OCI-LY7 (cell line): Measurements from ENCODE around the gene DDHD1. TPM values are rescaled to one million over a fixed set of nuclear protein-coding genes. Genes with fewer than 3 reads are reported as not detected.

Source experiments
- BruUV-seq: library from RNA; stranded (reverse); fragments of 400-500 nt; replicated peaks from 2 replicates; lab custom pipeline; 2021; lab: Mats Ljungman, UMichigan
- CTCF ChIA-PET: fragments of 300-600 bp; sonication (Branson Sonifier 250); formaldehyde crosslinking; loops from one replicate; lab custom pipeline; 2022; ENCODE audit warnings: antibody characterized with exemption; ENCODE audit not compliant: unreplicated experiment; lab: Charles Lee
- POLR2A ChIA-PET: fragments of 300-600 bp; sonication (Branson Sonifier 250); formaldehyde crosslinking; loops from one replicate; lab custom pipeline; 2022; ENCODE audit warnings: antibody characterized with exemption; lab: Charles Lee
- DNase-seq: peaks from one replicate; pipeline ENCODE4 v3.0.0-alpha.2; 2015; ENCODE audit warnings: low spot score
- H2AFZ ChIP-seq: fragments of 200-600 bp; sonication (generic), shearing (Covaris generic); 2 replicates; pipeline ENCODE4 v1.6.1; 2014; ENCODE audit warnings: mild to moderate bottlenecking, antibody characterized with exemption, low read length, moderate library complexity
- H3K27ac ChIP-seq: fragments of 200-600 bp; sonication (generic); 2 replicates; pipeline ENCODE4 v1.5.1; 2014; ENCODE audit warnings: mixed run types, low read depth, mild to moderate bottlenecking, moderate library complexity, low read length, inconsistent platforms; ENCODE audit not compliant: poor library complexity, severe bottlenecking
- H3K36me3 ChIP-seq: fragments of 200-600 bp; sonication (generic); 2 replicates; pipeline ENCODE4 v1.6.1; 2014; ENCODE audit warnings: mild to moderate bottlenecking, antibody characterized with exemption, low read length, moderate library complexity, mixed read lengths; ENCODE audit not compliant: insufficient read depth
- H3K4me1 ChIP-seq: fragments of 200-600 bp; sonication (generic); 2 replicates; pipeline ENCODE4 v1.5.1; 2014; ENCODE audit warnings: mild to moderate bottlenecking, low read length; ENCODE audit not compliant: insufficient read depth, poor library complexity, severe bottlenecking
- H3K4me2 ChIP-seq: fragments of 200-600 bp; sonication (generic); 2 replicates; pipeline ENCODE4 v1.6.1; 2014; ENCODE audit warnings: mild to moderate bottlenecking, low read length
- H3K4me3 ChIP-seq: fragments of 200-600 bp; sonication (generic); 2 replicates; pipeline ENCODE4 v1.5.1; 2014; ENCODE audit warnings: mild to moderate bottlenecking, low read depth, low read length; ENCODE audit not compliant: poor library complexity, severe bottlenecking
- H3K79me2 ChIP-seq: fragments of 200-600 bp; sonication (generic); 2 replicates; pipeline ENCODE4 v1.6.1; 2016; ENCODE audit warnings: low read depth, mild to moderate bottlenecking, low read length, moderate library complexity, mixed read lengths; ENCODE audit not compliant: insufficient read depth
- H3K9me2 ChIP-seq: fragments of 200-600 bp; sonication (generic); 2 replicates; pipeline ENCODE4 v1.6.1; 2016; ENCODE audit warnings: mild to moderate bottlenecking, low read length, mixed read lengths; ENCODE audit not compliant: insufficient read depth
- H3K9me3 ChIP-seq: fragments of 200-600 bp; sonication (generic); 2 replicates; pipeline ENCODE4 v1.6.1; 2014; ENCODE audit warnings: mild to moderate bottlenecking, mixed run types, low read length, mixed read lengths
- H4K20me1 ChIP-seq: fragments of 200-600 bp; sonication (generic); 2 replicates; pipeline ENCODE4 v1.6.1; 2014; ENCODE audit warnings: mild to moderate bottlenecking, antibody characterized with exemption, low read length, moderate library complexity, mixed read lengths; ENCODE audit not compliant: insufficient read depth
- EZH2phosphoT487 ChIP-seq: fragments of 200-600 bp; sonication (generic); IDR thresholded peaks from 2 replicates; pipeline ENCODE4 v1.6.1; 2018; ENCODE audit warnings: low read depth, borderline replicate concordance, mild to moderate bottlenecking, mixed run types, antibody characterized with exemption, low read length, moderate library complexity, mixed read lengths
- intact Hi-C: fragments of 100-400 bp; cut with micrococcal nuclease; formaldehyde crosslinking; loops from one replicate; pipeline ENCODE4 v1.10.0; 2022; ENCODE audit not compliant: unreplicated experiment
- small RNA-seq: library from RNA; depleted of rRNA; stranded (forward); fragments of <200 nt; gene quantifications from one replicate; pipeline ENCODE3, GENCODE V24; 2014
- total RNA-seq, 2 experiments: library from RNA; depleted of rRNA in 1 of 2; stranded (reverse); fragments of >200 nt in 1 of 2; shearing (Covaris generic) in 1 of 2; gene quantifications; 2 replicates each; pipeline ENCODE4 v1.2.3, GENCODE V29; 2014 to 2022
- TF ChIP-seq, protein P1 (sequence below): fragments of 200-600 bp; sonication (generic); conservative IDR thresholded peaks from 2 replicates; pipeline ENCODE4 v1.5.1; 2014; ENCODE audit warnings: mild to moderate bottlenecking, antibody characterized with exemption, low read length, moderate library complexity, mixed read lengths

Gene DDHD1
- total RNA-seq, 2 experiments from 2014 or later: 28.7 to 45.2 TPM

DNA sequence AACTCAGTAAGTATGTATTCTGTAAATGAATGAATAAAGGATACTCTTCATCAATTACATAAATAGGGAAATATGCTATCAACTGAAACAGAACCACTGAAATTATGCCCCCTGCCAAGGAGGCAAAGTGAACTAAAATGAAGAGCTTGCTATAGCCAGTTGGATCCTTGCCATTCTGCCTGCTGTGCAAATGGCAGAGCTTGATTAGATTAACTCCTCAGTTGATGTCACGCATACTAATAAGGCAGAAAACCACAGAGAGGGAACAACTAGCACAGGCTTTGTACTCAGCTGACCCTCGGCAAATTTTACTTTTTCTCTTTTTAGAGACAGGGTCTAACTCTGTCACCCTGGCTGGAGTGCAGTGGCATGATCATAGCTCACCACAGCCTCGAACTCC, 165.6 kb downstream of the DDHD1 start:
- Histone ChIP-seq H3K27ac (no peak overlapping the region), H3K9me3 (no peaks in the 10 kb centered on the region), H3K4me2 (no peak overlapping the region), H4K20me1 (no peaks in the 10 kb centered on the region), H2AFZ (no peak overlapping the region), H3K9me2 (no peaks in the 10 kb centered on the region), H3K36me3 (no peaks in the 10 kb centered on the region), H3K79me2 (no peaks in the 10 kb centered on the region), H3K4me3 (no peak overlapping the region), H3K4me1 (no peaks in the 10 kb centered on the region)
- intact Hi-C loops: no loop called here
- no peak for DNase-seq
- TF ChIP-seq, protein P1, sequence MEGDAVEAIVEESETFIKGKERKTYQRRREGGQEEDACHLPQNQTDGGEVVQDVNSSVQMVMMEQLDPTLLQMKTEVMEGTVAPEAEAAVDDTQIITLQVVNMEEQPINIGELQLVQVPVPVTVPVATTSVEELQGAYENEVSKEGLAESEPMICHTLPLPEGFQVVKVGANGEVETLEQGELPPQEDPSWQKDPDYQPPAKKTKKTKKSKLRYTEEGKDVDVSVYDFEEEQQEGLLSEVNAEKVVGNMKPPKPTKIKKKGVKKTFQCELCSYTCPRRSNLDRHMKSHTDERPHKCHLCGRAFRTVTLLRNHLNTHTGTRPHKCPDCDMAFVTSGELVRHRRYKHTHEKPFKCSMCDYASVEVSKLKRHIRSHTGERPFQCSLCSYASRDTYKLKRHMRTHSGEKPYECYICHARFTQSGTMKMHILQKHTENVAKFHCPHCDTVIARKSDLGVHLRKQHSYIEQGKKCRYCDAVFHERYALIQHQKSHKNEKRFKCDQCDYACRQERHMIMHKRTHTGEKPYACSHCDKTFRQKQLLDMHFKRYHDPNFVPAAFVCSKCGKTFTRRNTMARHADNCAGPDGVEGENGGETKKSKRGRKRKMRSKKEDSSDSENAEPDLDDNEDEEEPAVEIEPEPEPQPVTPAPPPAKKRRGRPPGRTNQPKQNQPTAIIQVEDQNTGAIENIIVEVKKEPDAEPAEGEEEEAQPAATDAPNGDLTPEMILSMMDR: no peak
- TF ChIP-seq EZH2phosphoT487: no peak
- ChIA-PET POLR2A (interaction anchor here (1.0 kb wide), 1 partner anchor 9 kb away, joined by 5 read pairs; no protein-coding TSS in a partner anchor), CTCF (no interaction called here)
- no TSS peak for BruUV-seq

DNA sequence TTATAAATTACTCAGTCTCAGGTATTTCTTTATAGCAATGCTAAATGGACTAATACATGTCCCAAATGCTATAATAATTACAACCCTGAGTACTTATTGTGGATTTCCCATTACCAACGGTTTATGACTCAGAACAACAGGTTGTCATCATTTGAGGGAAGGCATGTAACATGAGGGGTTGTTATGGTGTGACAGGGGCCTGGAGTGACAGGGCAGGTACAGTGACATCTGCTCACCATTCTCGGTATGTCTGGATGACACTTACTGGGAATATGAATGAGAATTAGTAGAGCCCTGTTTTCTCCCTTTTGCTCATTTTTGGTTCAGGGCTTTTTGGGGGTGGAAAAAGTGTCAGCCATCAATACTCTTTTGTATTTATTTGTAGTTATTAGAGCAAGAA, 166.1 kb downstream of the DDHD1 start:
- Histone ChIP-seq H3K4me3 (no peak overlapping the region), H2AFZ (no peak overlapping the region), H3K9me3 (no peaks in the 10 kb centered on the region), H4K20me1 (no peaks in the 10 kb centered on the region), H3K9me2 (no peaks in the 10 kb centered on the region), H3K36me3 (no peaks in the 10 kb centered on the region), H3K4me2 (no peak overlapping the region), H3K79me2 (no peaks in the 10 kb centered on the region), H3K27ac (no peak overlapping the region), H3K4me1 (no peaks in the 10 kb centered on the region)
- no peak for DNase-seq
- no TSS peak for BruUV-seq
- intact Hi-C loops: no loop called here
- CTCF ChIA-PET: no interaction called here
- POLR2A ChIA-PET: no interaction called here
- TF ChIP-seq, protein P1: no peak
- no peak for TF ChIP-seq EZH2phosphoT487

Small RNA genes within 50 kb of the gene (small RNA-seq; reads per million reads assigned to genes)
- not detected for gene AL352979.1

Other genes with a start within 250 kb of the DDHD1 start
- not detected in 2 replicates for gene FERMT2, start 202.3 kb downstream of the DDHD1 start, total RNA-seq (2014; rRNA removed; shearing (Covaris generic))
- gene FERMT2, start 202.3 kb downstream of the DDHD1 start, total RNA-seq (2022): not detected in 2 replicates